ENCODE data around the gene UTY. TPM values are rescaled to one million over a fixed set of nuclear protein-coding genes. Genes with fewer than 3 reads are reported as not detected.

UTY gene
- total and polyA plus RNA-seq, 2 donors (not counting 3 experiments of a cell fraction or from before 2014, with no cell fraction given) = 4.8 to 17.9 TPM

DNA sequence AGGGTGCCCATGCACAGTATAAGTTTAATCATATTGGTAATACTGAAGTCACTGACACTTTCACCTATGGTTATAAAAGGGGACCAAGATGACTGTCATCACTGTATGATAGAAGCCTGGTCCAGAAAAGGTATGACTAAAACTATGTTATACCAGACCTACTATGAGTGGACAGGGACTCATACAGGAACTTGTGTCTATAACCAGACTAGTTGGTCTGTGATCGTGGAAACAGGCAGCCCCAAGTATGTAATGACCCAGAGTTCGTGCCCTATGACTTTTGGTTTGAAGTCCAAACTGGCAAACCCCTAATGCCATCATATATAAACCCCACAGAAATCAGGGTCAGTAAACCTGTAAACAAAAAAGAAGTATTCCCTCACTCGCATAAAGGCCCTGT lies 134.3 kb downstream of the UTY start:
- BruUV-seq (replicated peaks) = no TSS peak
- FAIRE-seq (no peak), DNase-seq (ENCODE audit: low read depth, low spot score) (no peak)
- Histone ChIP-seq H3K4me2 (ENCODE audit: insufficient read depth, low read length) (no peak overlapping the region), H3K4me3 (replicated peaks in 1 of 3; ENCODE audit: insufficient read depth in 1 of 3, low read depth in 1 of 3, low read length in 3 of 3) (no peak overlapping the region), H4K20me1 (replicated peaks; ENCODE audit: control insufficient read depth, extremely low read depth, insufficient read depth, low read length) (no peaks in the 10 kb centered on the region), H3K9me3 (replicated peaks; ENCODE audit: control insufficient read depth, insufficient read depth, low read length) (no peaks in the 10 kb centered on the region), H3K27ac (ENCODE audit: insufficient read depth, low read depth, low read length) (no peak overlapping the region), H3K4me1 (ENCODE audit: control insufficient read depth, extremely low read depth, insufficient read depth, low read length) (peaks cover 10% of the 10 kb centered on the region), H3K9ac (replicated peaks; ENCODE audit: extremely low read depth, insufficient read depth, low read length) (no peak overlapping the region), H3K79me2 (ENCODE audit: control insufficient read depth, insufficient read depth, low read length) (no peaks in the 10 kb centered on the region), H3K9me1 (replicated peaks; ENCODE audit: control insufficient read depth, extremely low read depth, insufficient read depth, low read length) (no peaks in the 10 kb centered on the region), H3K27me3 (ENCODE audit: control insufficient read depth in 2 of 2, insufficient read depth in 2 of 2, low read length in 2 of 2) (no peaks in the 10 kb centered on the region), H3K36me3 (ENCODE audit: control insufficient read depth in 2 of 2, extremely low read depth in 1 of 2, insufficient read depth in 2 of 2, low read length in 2 of 2) (peaks cover 0 to 2% of the 10 kb centered on the region in 2 experiments), H2AFZ (ENCODE audit: low read depth, low read length) (no peak overlapping the region)
- dilution Hi-C loops (cut with MboI; ENCODE audit: extremely low pct_ligation_motif_present, low sequenced_read_pairs) = no loop called here
- intact Hi-C loops (cut with micrococcal nuclease) = no loop called here
- ChIA-PET CTCF (no interaction called here), POLR2A (no interaction called here)
- TF ChIP-seq FOS (IDR thresholded peaks at IDR 0.05; ENCODE audit: borderline replicate concordance, insufficient read depth, low read length) = no peak
- TF ChIP-seq GATA2 (IDR thresholded peaks at IDR 0.05; ENCODE audit: insufficient read depth, insufficient read length, low read depth, low read length) = no peak
- TF ChIP-seq POLR2A (IDR thresholded peaks at IDR 0.05; ENCODE audit: low read depth, low read length) = no peak
- TF ChIP-seq, protein P1, sequence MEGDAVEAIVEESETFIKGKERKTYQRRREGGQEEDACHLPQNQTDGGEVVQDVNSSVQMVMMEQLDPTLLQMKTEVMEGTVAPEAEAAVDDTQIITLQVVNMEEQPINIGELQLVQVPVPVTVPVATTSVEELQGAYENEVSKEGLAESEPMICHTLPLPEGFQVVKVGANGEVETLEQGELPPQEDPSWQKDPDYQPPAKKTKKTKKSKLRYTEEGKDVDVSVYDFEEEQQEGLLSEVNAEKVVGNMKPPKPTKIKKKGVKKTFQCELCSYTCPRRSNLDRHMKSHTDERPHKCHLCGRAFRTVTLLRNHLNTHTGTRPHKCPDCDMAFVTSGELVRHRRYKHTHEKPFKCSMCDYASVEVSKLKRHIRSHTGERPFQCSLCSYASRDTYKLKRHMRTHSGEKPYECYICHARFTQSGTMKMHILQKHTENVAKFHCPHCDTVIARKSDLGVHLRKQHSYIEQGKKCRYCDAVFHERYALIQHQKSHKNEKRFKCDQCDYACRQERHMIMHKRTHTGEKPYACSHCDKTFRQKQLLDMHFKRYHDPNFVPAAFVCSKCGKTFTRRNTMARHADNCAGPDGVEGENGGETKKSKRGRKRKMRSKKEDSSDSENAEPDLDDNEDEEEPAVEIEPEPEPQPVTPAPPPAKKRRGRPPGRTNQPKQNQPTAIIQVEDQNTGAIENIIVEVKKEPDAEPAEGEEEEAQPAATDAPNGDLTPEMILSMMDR (IDR thresholded peaks at IDR 0.05; ENCODE audit: extremely low read depth in 1 of 2, insufficient read depth in 1 of 2, low read depth in 1 of 2, low read length in 2 of 2) = no peak
- no peak for TF ChIP-seq EZH2 (IDR thresholded peaks at IDR 0.05; ENCODE audit: borderline replicate concordance, low read depth, low read length, severe bottlenecking)
- no peak for TF ChIP-seq POLR2AphosphoS5 (IDR thresholded peaks at IDR 0.05; ENCODE audit: insufficient read depth, low read depth, low read length)
